Skin epidermis (tissue), 12 donors: Measurements from ENCODE around the gene ADAMTS12.

ENCODE experiments used
- H3K27ac ChIP-seq, 21 experiments: fragments of 200-600 bp; sonication (generic) in 11 of 21; one replicate each; pipeline ENCODE4 v1.5.0; 2020; ENCODE audit warnings: mild to moderate bottlenecking in 3 of 21, inconsistent platforms in 2 of 21, moderate library complexity in 2 of 21
- H3K4me3 ChIP-seq, 7 experiments: fragments of 200-600 bp; sonication (generic) in 2 of 7; one replicate each; pipeline ENCODE4 v1.5.0; 2020; ENCODE audit warnings: inconsistent platforms in 2 of 7, mild to moderate bottlenecking in 2 of 7, moderate library complexity in 1 of 7

ADAMTS12 gene

GRCh38 chr5:33812746-33813145 lies 79.0 kb downstream of the ADAMTS12 start:
- H3K27ac ChIP-seq: no peak overlapping the region
- H3K4me3 ChIP-seq: no peak overlapping the region

DNA sequence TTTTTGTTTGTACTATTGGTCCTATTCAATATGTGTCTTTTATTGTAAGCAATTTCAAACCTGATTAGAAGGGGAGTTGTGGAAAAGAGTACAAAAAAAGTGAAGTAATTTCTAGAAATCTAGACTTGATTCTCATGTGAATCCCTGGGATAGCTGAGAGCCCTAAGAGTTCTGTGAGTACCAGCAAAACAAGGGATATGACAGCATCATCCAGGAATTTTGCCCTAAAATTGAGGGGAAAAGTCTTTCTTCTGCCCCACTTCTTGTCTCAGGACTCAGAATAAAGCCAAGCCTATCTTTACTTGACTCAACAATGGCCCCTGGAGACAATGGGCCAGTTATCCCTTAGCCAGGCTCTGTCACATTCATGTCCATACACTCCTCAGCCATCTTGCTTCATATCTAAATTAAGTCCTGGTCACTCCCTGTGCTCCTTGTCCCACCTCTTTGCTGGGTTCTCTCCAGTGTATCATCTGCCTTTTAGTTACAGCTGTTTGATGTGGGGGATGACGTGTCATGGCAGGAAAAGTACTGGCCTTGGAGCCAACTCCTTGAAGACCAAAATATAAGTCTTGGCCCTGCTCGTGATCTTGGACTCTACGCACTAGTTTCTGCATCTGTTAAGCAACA lies 81.2 kb downstream of the ADAMTS12 start:
- peak overlapping the region in 3 of 21 experiments; percentile 12 to 14 (median 14) for H3K27ac ChIP-seq

DNA sequence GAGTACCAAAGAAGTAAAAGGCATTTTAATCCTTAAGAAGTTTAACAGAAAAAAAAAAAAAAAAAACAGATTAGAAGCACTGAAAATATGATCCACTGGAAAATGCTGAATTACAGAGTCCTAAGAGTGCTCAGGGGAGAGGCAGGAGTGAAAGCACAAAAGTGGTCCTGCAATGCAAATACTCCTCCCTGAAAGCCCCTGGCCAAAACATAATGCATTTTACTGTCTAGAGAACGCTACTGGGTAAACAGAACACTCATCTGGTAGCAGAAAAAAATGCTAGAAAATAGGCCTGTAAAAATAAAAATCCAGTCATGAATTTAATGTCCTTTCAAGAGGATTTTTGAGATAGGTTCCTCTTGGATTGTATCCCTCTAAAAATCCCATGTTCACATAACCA lies 81.9 kb downstream of the ADAMTS12 start:
- peak overlapping the region in 4 of 21 experiments; percentile 5 to 14 (median 13) for H3K27ac ChIP-seq
- H3K4me3 ChIP-seq: no peak overlapping the region

More for the DNA sequence above, 81.2 kb downstream of the ADAMTS12 start:
- H3K4me3 ChIP-seq: no peak overlapping the region

DNA sequence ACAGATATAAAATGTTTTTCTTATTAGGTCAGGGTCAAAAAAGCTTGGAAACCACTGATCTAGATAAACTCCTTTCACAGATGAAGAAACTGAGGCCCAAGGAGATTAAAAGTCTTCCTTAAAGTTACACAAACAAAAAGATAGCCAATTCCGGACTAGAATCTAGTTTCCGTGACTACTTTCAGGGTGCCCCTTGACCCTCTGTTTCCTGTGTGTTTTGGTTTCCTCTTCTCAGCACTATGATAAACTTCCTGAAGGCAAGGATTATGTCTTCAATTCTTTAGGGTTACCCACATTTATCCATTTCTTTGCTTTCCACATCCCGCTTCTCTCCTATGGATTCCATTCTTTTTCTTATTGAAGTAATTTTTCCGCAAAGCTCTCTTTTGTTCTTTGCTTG lies 83.1 kb downstream of the ADAMTS12 start:
- Histone ChIP-seq H3K4me3 (no peak overlapping the region), H3K27ac (no peak overlapping the region)

- Histone ChIP-seq H3K4me3 (no peak overlapping the region), H3K27ac (peak overlapping the region in 2 of 21 experiments; percentile 37 to 43)
Measured at GRCh38 chr5:33807771-33808170, 84.0 kb downstream of the ADAMTS12 start.

- H3K4me3 ChIP-seq: no peak overlapping the region
- peak overlapping the region in 2 of 21 experiments; percentile 20 to 43 for H3K27ac ChIP-seq
Measured at GRCh38 chr5:33806738-33807442, 84.9 kb downstream of the ADAMTS12 start.

- H3K4me3 ChIP-seq: no peak overlapping the region
- no peak overlapping the region for H3K27ac ChIP-seq
Measured at GRCh38 chr5:33801292-33801691, 90.5 kb downstream of the ADAMTS12 start.

DNA sequence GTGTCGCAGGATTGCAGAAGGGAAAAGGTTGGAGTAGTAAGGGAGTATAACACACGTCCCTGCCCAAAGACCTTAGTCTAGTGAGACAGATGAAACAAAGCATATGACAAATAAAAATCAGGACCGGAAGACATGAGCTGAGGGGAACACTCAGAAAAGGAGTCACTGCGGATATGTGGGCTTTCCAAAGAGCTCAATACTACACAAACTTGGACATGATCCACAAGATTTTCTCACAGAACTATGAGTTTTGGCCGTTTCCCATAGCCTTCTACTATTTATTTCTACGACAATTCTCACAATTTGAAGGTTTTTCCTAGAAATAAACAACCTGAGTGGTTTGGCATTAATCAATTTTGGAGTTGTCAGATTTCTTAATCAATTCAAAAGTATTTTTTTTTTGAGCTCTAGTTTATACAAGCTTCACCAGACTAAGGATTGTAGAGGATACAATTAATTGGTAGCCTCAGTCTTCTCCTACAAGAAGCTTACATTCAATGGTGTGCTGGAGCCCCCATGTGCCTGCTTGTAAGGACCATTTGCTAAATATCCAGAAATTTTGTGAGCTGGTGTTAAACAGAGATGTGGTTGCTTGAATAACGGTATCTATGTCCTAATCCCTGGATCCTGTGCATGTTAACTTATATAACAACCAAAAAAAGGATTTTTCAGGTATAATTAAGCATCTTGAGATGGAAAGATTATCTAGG lies 91.4 kb downstream of the ADAMTS12 start:
- H3K27ac ChIP-seq: no peak overlapping the region
- H3K4me3 ChIP-seq: no peak overlapping the region

- Histone ChIP-seq H3K4me3 (no peak overlapping the region), H3K27ac (peak overlapping the region in 17 of 21 experiments; percentile 0 to 85 (median 43))
Measured at GRCh38 chr5:33795496-33795895, 96.3 kb downstream of the ADAMTS12 start.

DNA sequence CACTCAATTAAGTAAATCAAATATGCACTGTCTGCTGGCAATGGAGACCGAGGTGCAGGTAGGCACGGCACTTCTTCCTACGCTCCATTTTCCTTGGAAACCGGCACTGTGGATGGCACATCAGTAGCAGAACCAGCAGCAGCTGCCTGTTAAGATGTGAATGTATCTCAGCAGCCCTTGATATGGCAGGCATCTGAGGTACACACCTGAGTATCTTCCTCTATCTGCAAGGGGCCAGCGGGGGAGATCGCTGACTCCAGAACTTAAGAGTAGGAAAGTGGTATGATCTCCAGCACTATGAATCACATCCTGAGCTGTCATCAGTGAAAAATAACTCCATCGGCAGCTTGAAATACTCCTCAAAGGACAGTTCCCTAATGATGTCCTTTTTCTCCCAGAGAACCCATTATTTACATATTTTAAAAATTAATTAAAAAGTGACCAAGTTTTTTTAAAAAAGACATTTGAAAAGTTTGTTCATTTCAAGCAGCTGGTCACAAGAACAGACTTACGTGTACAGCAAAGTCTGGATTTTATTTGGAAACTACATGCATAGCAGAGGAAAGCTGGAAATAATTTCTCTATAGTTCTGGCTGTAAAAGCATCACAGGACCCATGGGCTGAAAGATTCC lies 97.1 kb downstream of the ADAMTS12 start:
- Histone ChIP-seq H3K4me3 (no peak overlapping the region), H3K27ac (peak overlapping the region in 15 of 21 experiments; percentile 3 to 88 (median 63))

DNA sequence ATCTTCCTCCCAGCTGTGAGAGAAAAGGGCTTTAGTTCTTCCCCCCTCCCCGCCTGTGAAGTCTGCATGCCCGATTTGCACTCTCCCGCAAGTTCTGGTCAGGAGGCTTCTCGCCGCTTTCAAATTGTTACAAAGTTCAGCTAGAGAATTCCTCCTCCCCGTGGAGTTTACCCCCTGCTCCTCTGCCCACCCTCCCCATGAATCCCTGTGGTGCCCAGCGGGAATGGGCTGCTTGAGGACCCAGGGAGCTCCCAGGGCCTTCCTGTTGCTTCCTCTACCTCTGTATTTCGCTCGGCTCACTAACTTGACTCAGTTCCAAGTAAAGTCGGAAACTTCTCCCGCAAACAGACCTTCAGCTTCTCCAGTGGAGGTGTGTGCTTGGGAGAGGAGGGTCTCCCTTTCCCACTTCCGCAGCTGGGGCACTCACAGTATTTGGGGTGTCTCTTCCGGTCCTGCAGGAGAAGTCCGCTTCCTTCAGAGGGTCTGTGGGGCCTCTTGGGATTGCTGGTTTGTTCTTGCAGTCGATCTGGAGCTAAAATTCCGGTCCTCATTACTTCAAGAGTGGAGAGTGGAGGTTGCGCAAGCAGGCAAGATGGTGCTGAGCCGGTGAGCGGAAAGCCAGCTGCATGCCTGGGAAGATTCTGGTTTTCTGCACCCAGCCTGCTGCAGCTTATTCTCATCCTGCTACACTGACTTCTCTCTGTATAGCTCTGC lies 97.8 kb downstream of the ADAMTS12 start:
- peak overlapping the region in 1 of 7 experiments; percentile 3 for H3K4me3 ChIP-seq
- peak overlapping the region in 17 of 21 experiments; percentile 14 to 88 (median 63) for H3K27ac ChIP-seq

DNA sequence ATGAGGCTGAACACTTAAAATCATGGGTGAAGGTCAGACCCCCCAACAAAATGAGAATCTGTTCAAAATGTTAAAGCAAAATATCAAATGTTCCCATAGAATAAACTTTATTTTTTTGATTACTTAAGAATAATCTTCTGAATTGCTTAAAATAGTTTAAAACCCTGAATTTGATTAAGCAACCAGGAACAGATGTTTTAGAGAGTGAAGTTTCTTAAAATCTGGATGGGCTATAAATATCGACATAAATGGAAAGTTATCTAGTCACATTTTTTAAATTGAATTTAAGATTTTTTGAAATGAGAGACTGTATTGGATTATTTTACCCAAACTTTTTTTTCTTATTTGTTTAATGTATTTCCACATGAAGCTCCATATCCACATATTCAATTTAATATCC lies 98.5 kb downstream of the ADAMTS12 start:
- no peak overlapping the region for H3K4me3 ChIP-seq
- H3K27ac ChIP-seq: peak overlapping the region in 16 of 21 experiments; percentile 14 to 88 (median 64)

- Histone ChIP-seq H3K27ac (peak overlapping the region in 10 of 21 experiments; percentile 4 to 88 (median 47)), H3K4me3 (no peak overlapping the region)
Measured at GRCh38 chr5:33792559-33792958, 99.2 kb downstream of the ADAMTS12 start.

- Histone ChIP-seq H3K27ac (peak overlapping the region in 11 of 21 experiments; percentile 2 to 88 (median 70)), H3K4me3 (no peak overlapping the region)
Measured at GRCh38 chr5:33789567-33789957, 102.2 kb downstream of the ADAMTS12 start.

GRCh38 chr5:33788922-33789566 lies 102.7 kb downstream of the ADAMTS12 start:
- H3K27ac ChIP-seq: peak overlapping the region in 11 of 21 experiments; percentile 2 to 88 (median 70)
- no peak overlapping the region for H3K4me3 ChIP-seq

GRCh38 chr5:33785571-33785970 lies 106.2 kb downstream of the ADAMTS12 start:
- Histone ChIP-seq H3K4me3 (no peak overlapping the region), H3K27ac (no peak overlapping the region)

DNA sequence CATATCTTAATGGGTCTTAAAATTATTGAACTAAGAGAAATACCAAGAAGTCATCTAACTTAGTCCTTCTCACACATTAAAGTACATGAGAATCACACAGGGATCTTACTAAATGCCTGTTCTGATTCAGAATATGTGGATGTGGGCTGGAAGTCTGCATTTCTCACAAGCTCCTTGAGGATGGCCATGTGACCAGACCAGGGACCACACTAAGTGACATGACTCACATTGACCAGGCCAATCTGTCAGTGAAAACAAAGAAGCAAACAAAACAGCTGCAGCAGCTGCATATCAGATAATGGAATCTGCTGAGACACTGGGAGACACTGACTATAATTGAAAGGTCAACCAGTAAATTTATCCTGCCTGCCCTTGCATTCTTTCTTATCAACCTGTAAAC lies 110.5 kb downstream of the ADAMTS12 start:
- Histone ChIP-seq H3K27ac (peak overlapping the region in 2 of 21 experiments; percentile 47 to 55), H3K4me3 (no peak overlapping the region)

DNA sequence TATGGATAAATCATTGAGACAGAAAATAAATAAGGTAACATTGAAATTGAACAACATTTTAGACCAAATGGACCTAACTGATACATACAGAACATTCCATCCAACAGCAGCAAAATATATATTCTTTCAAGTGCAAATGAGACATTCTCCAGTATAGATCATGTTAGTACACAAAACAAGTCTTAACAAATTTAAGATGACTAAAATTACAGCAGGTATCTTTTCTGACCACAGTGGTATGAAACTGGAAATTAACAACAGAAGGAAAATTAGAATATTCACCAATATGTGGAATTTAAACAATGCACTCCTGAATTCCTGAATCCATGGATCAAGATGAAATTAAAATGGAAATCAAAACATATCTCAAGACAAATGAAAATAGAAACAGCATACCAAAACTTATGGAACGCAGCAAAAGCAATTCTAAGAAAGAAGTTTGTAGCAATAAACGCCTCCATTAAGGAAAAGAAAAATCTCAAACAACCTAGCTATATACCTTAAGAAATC lies 115.6 kb downstream of the ADAMTS12 start:
- no peak overlapping the region for H3K4me3 ChIP-seq
- no peak overlapping the region for H3K27ac ChIP-seq

DNA sequence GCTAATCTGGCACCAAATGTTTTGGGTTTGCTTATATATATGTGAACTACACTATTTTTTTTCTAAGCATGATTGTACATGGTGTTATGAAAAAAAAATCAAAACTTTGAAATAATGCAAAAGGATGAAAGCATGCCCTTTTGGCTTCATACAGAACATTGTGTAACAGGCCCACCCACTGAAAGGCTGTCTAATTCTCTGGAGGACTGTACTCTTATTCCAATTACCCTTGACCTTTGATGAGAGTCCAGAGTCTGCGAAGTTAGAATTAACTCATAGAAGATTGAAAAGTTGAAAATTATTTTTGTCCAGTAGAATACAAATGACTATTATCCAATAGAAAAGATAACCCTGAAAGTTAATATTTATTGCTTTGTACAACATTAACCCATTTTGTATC lies 117.4 kb downstream of the ADAMTS12 start:
- H3K27ac ChIP-seq: peak overlapping the region in 1 of 21 experiments; percentile 20
- H3K4me3 ChIP-seq: no peak overlapping the region
